A549 (cell line): ENCODE data around the gene GATA2.

Experiments
- CBX8 ChIP-seq: fragments of 200-600 bp; sonication (generic); IDR thresholded peaks from 2 replicates; pipeline ENCODE4 v1.6.1; 2016
- CEBPB ChIP-seq, 2 experiments: fragments of >200 bp in 1 of 2; sonication (Bioruptor Twin) in 1 of 2; formaldehyde crosslinking in 1 of 2; IDR thresholded peaks; 2 replicates each; pipeline ENCODE4 v1.6.1; 2012 to 2016
- CTCF ChIP-seq: fragments of >200 bp; sonication (Bioruptor Twin); formaldehyde crosslinking; IDR thresholded peaks from 3 replicates; pipeline ENCODE4 v1.5.1; 2016
- EP300 ChIP-seq, 2 experiments: fragments of >200 bp; sonication (Bioruptor Twin); formaldehyde crosslinking; IDR thresholded peaks; 2 replicates in 1 of 2; 3 replicates in 1 of 2; pipeline ENCODE4 v1.6.1; 2016 to 2017
- GATA3 ChIP-seq: IDR thresholded peaks from 2 replicates; pipeline ENCODE4 v1.6.1; 2012; ENCODE audit warnings: borderline replicate concordance
- HOXB13 ChIP-seq: fragments of 250-450 bp; sonication (Bioruptor Pico); IDR thresholded peaks from 2 replicates; pipeline ENCODE4 v1.5.0; 2020; ENCODE audit warnings: low read depth, mild to moderate bottlenecking, moderate library complexity
- MAFK ChIP-seq: fragments of 450-650 bp; IDR thresholded peaks from 2 replicates; pipeline ENCODE4 v1.6.1; 2014; ENCODE audit not compliant: partially characterized antibody
- MAX ChIP-seq: IDR thresholded peaks from 2 replicates; pipeline ENCODE4 v1.6.1; 2012
- MAZ ChIP-seq: fragments of 150-350 bp; IDR thresholded peaks from 2 replicates; pipeline ENCODE4 v1.6.1; 2014; ENCODE audit warnings: antibody characterized with exemption, low read depth, low read length, borderline replicate concordance
- POLR2A ChIP-seq: IDR thresholded peaks from 2 replicates; pipeline ENCODE4 v1.6.1; 2012; ENCODE audit warnings: mild to moderate bottlenecking, low read length
- RAD21 ChIP-seq, 2 experiments: fragments of >200 bp in 1 of 2; sonication (Bioruptor Twin) in 1 of 2; formaldehyde crosslinking in 1 of 2; IDR thresholded peaks in 1 of 2; conservative IDR thresholded peaks in 1 of 2; 2 replicates in 1 of 2; 3 replicates in 1 of 2; pipeline ENCODE4 v1.6.1; 2012 to 2018; ENCODE audit warnings: inconsistent platforms in 1 of 2
- RCOR1 ChIP-seq: fragments of 150-350 bp; IDR thresholded peaks from 2 replicates; pipeline ENCODE4 v1.6.1; 2014; ENCODE audit warnings: antibody characterized with exemption, low read length, low read depth
- REST ChIP-seq: fragments of 200-600 bp; sonication (generic); IDR thresholded peaks from 2 replicates; pipeline ENCODE4 v1.6.1; 2016; ENCODE audit warnings: antibody characterized with exemption, mild to moderate bottlenecking, moderate library complexity
- USF2 ChIP-seq: fragments of 450-650 bp; IDR thresholded peaks from 2 replicates; pipeline ENCODE4 v1.6.1; 2014; ENCODE audit warnings: antibody characterized with exemption

GRCh38 chr3:128463771-128464170, 29.2 kb downstream of the GATA2 start:
- no peak for TF ChIP-seq CTCF
- no peak for TF ChIP-seq GATA3
- TF ChIP-seq USF2, result no peak
- TF ChIP-seq POLR2A, result no peak
- no peak for TF ChIP-seq MAFK
- TF ChIP-seq REST, result no peak
- TF ChIP-seq MAZ, result no peak
- no peak for TF ChIP-seq CBX8
- TF ChIP-seq RAD21 (conservative IDR thresholded peaks at IDR 0.05 in 1 of 2, IDR thresholded peaks at IDR 0.05 in 1 of 2), result no peak
- no peak for TF ChIP-seq EP300 (IDR thresholded peaks at IDR 0.05)
- no peak for TF ChIP-seq CEBPB (IDR thresholded peaks at IDR 0.05)
- TF ChIP-seq MAX, result no peak
- TF ChIP-seq HOXB13 (CRISPR knock-in tag), result no peak
- TF ChIP-seq RCOR1, result no peak
